ENCODE data around the gene ASPG. TPM values are rescaled to one million over a fixed set of nuclear protein-coding genes. Genes with fewer than 3 reads are reported as not detected.

The ASPG gene
- total and polyA plus RNA-seq, 8 donors = 0.16 to 0.68 (median 0.23) TPM; not detected in 2

DNA sequence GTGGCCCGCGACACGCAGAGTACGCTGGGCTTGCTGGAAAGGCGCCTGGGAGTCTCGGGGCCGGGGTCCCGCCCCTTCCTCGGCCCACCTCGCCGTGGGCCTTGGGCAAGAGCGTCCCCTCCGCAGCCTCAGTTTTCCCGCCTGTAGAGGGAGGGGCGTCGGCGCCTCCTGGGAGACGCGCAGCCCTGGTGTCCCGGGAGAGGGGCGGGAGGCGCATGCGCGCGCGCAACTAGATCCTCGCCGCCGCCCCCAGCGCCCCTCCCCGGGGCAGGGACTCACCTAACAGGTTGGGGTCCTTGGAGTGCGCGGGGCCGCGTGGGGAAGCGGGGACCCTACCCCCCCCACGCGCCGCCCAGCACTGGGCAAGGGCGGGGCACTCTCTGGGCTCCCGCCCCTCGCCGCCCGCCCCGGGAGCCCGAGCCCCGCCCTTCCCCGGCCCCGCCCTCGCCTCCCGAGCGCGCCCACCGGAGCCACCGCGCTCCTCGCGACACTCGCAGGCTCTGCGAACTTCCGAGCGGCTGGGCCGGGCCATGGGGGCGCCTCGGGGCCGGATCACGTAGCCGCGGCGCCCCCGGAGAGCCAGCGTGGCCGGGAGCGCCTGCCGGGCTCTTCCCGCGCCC is 52.7 kb downstream of the ASPG start, which contains the start of gene KIF26A:
KIF26A (plus strand) TSS at position 490 of the 620 bp plus-strand sequence. CDS start 136 bp downstream, outside the sequence.
- ATAC-seq (peak; percentile 56 to 75 (median 69)), FAIRE-seq (no peak), DNase-seq (peak; percentile 37 to 77 (median 57))
- H3K4me3 ChIP-seq = peak within 1 kb of the TSS; percentile 33 to 51 (median 48)
- WGBS, 2 donors = 1% methylated on average over 22 to 77 of the region's 77 CpGs
- intact Hi-C loops (cut with DNase I) = loop anchor here in 1 of 3 donors (5.0 kb wide), 2 partner anchors 424 to 499 kb away; no protein-coding TSS in a partner anchor
- peaks cover 0 to 14% (median 3%) of the 10 kb centered on the region in 4 donors for H3K27me3 ChIP-seq
- no peaks in the 10 kb centered on the region for H3K36me3 ChIP-seq
- H3K9me3 ChIP-seq = no peaks in the 10 kb centered on the region
- TF ChIP-seq, protein P1, sequence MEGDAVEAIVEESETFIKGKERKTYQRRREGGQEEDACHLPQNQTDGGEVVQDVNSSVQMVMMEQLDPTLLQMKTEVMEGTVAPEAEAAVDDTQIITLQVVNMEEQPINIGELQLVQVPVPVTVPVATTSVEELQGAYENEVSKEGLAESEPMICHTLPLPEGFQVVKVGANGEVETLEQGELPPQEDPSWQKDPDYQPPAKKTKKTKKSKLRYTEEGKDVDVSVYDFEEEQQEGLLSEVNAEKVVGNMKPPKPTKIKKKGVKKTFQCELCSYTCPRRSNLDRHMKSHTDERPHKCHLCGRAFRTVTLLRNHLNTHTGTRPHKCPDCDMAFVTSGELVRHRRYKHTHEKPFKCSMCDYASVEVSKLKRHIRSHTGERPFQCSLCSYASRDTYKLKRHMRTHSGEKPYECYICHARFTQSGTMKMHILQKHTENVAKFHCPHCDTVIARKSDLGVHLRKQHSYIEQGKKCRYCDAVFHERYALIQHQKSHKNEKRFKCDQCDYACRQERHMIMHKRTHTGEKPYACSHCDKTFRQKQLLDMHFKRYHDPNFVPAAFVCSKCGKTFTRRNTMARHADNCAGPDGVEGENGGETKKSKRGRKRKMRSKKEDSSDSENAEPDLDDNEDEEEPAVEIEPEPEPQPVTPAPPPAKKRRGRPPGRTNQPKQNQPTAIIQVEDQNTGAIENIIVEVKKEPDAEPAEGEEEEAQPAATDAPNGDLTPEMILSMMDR (IDR thresholded peaks at IDR 0.05) = no peak
- H3K27ac ChIP-seq = no peak within 1 kb of the TSS
- H3K4me1 ChIP-seq = peaks cover 4 to 9% (median 5%) of the 10 kb centered on the region in 3 donors

DNA sequence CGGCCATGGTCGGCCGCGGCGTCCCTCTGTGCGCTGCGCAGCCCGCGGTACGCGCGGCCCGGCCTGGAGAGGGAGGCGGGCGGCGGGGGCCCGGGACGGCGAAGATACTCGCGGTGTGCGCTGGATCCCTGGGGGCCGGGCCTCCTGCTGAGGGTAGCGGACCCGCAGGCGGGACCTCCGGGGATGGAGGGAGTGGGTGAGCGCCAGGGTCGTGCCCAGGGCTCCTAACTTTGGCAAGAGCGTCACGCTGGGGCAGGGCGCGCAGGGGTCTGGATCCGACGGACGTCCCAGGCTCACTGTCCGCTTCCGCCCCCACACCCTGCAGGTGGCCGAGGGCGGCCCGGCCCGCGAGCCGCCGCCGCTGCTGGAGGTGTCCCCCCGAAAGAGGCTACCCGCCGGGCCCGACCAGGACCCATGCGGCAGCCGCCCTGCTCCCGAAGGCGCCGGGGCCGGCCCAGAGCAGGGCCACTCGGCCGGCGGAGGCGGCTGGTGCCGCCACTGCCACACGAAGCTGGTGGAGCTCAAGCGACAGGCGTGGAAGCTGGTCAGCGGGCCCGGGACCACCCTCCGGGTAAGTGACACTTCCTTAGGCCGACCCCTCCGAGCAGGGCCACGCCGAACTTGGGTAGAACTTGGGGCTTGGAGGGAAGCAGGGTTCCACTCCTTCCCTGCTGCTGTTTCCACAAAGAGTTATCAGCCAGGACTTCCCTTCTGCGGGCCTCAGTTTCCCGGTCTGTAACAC is 53.4 kb downstream of the ASPG start:
- H3K4me1 ChIP-seq = peaks cover 4 to 9% (median 5%) of the 10 kb centered on the region in 3 donors
- ATAC-seq = peak in 3 of 4 donors; percentile 4 to 26 (median 11)
- H3K27ac ChIP-seq = no peak overlapping the region
- no peaks in the 10 kb centered on the region for H3K36me3 ChIP-seq
- FAIRE-seq = no peak
- H3K27me3 ChIP-seq = peaks cover 0 to 14% (median 3%) of the 10 kb centered on the region in 4 donors
- peak overlapping the region; percentile 33 to 51 (median 48) for H3K4me3 ChIP-seq
- DNase-seq = peak in 5 of 6 donors; percentile 3 to 82 (median 44)
- WGBS, 2 donors = 2 to 4% methylated on average over 53 to 73 of the region's 73 CpGs
- intact Hi-C loops (cut with DNase I) = loop anchor here in 1 of 3 donors (5.0 kb wide), 2 partner anchors 423 to 498 kb away; no protein-coding TSS in a partner anchor
- H3K9me3 ChIP-seq = no peaks in the 10 kb centered on the region
- TF ChIP-seq, protein P1 (IDR thresholded peaks at IDR 0.05) = no peak

DNA sequence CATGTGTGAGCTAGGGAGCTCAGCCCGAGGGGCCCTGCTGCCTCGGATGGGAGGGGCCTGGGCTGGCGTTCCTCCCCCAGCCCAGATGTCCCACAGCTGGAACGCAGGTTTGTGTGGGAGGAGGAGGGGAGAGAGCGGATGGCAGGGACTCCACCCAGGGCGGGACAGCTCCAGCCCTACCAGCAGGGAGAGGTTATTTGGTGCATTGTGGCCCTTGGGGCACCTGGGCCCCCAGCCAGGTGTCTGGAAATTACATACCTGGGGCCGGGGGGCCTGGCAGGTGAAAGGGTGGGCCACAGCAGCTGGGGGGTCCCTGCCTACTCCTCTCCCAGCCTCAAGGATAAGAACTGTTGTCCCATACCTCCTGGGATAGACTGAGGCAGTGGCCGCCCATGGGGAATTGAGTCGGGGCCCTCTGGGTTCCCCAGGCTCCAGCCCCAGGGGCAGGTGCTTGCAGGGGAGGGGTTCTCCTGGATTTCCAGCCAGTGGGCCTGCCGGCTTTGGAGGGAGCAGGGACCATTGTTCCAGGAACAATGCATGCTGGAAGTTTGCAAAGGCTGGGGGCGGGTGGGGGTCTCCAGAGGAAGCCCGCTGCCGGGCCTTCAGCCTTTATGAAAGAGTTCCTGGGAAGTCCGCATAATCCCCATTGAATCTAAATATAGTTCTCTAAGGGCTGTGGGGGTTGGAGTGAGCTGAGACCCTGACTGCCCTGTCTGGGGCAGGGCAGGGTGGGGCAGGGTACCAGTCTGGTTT is 54.1 kb downstream of the ASPG start:
- DNase-seq (peak in 4 of 6 donors; percentile 2 to 69 (median 43)), ATAC-seq (peak in 1 of 4 donors; percentile 3), FAIRE-seq (no peak)
- no peaks in the 10 kb centered on the region for H3K9me3 ChIP-seq
- H3K4me3 ChIP-seq = peak overlapping the region in 3 of 4 donors; percentile 46 to 51 (median 51)
- H3K27me3 ChIP-seq = peaks cover 0 to 10% (median 3%) of the 10 kb centered on the region in 4 donors
- TF ChIP-seq, protein P1 (IDR thresholded peaks at IDR 0.05) = no peak
- H3K4me1 ChIP-seq = peaks cover 4 to 9% (median 5%) of the 10 kb centered on the region in 3 donors
- intact Hi-C loops (cut with DNase I) = loop anchor here (5.0 to 10.0 kb wide), 4 partner anchors 423 to 505 kb away; no protein-coding TSS in a partner anchor
- H3K27ac ChIP-seq = no peak overlapping the region
- WGBS, 2 donors = 56 to 58% methylated on average over 14 of the region's 14 CpGs
- no peaks in the 10 kb centered on the region for H3K36me3 ChIP-seq

DNA sequence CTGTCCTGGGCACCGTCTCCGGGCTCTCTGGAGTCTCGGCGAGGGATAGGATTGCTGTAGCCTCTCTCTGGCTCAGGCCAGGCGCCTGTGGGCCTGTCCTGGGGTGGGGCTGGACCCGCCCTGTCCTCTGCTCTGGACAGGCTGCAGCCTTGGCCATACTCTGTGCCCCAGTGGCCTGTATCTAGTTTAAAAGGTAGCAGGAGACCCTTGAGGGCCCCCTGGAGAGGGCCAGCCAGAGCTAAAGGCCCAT is 54.6 kb downstream of the ASPG start:
- DNase-seq (peak in 5 of 6 donors; percentile 1 to 59 (median 12)), ATAC-seq (no peak), FAIRE-seq (no peak)
- H3K9me3 ChIP-seq = no peaks in the 10 kb centered on the region
- TF ChIP-seq, protein P1 (IDR thresholded peaks at IDR 0.05) = no peak
- no peaks in the 10 kb centered on the region for H3K36me3 ChIP-seq
- H3K4me3 ChIP-seq = peak overlapping the region in 2 of 4 donors; percentile 51
- no peak overlapping the region for H3K27ac ChIP-seq
- peaks cover 4 to 9% (median 5%) of the 10 kb centered on the region in 3 donors for H3K4me1 ChIP-seq
- peaks cover 0 to 6% (median 3%) of the 10 kb centered on the region in 4 donors for H3K27me3 ChIP-seq
- intact Hi-C loops (cut with DNase I) = loop anchor here in 2 of 3 donors (10.0 kb wide), 2 partner anchors 425 to 505 kb away; no protein-coding TSS in a partner anchor
- WGBS, 2 donors = 72 to 80% methylated on average over 6 of the region's 6 CpGs
